MM.1S (cell line): ENCODE measurements around the gene LCN12.

Experiments
- DNase-seq: peaks from one replicate; pipeline ENCODE4 v3.0.0-alpha.2; 2015
- H2AFZ ChIP-seq: fragments of 300-600 bp; sonication (generic); 2 replicates; pipeline ENCODE4 v1.6.0; 2016; ENCODE audit warnings: antibody characterized with exemption, low read length
- H3F3A ChIP-seq: fragments of 300-600 bp; sonication (generic); 2 replicates; pipeline ENCODE4 v1.6.1; 2016; ENCODE audit warnings: mild to moderate bottlenecking, antibody characterized with exemption, low read length, moderate library complexity, mixed read lengths; ENCODE audit not compliant: insufficient read depth
- H3K27ac ChIP-seq: fragments of 300-600 bp; sonication (generic); 2 replicates; pipeline ENCODE4 v1.5.1; 2016; ENCODE audit warnings: mild to moderate bottlenecking, low read length
- H3K27me3 ChIP-seq: fragments of 300-600 bp; sonication (generic); replicated peaks from 2 replicates; pipeline ENCODE4 v1.6.0; 2016; ENCODE audit warnings: low read length; ENCODE audit not compliant: insufficient read depth
- H3K36me3 ChIP-seq: fragments of 300-600 bp; sonication (generic); replicated peaks from 2 replicates; pipeline ENCODE4 v1.6.1; 2016; ENCODE audit warnings: mild to moderate bottlenecking, low read length, mixed read lengths; ENCODE audit not compliant: insufficient read depth
- H3K4me1 ChIP-seq: fragments of 300-600 bp; sonication (generic); 2 replicates; pipeline ENCODE4 v1.6.1; 2016; ENCODE audit warnings: low read length, mixed read lengths
- H3K4me2 ChIP-seq: fragments of 300-600 bp; sonication (generic); 2 replicates; pipeline ENCODE4 v1.6.0; 2016; ENCODE audit warnings: low read depth, low read length
- H3K4me3 ChIP-seq: fragments of 300-600 bp; sonication (generic); 2 replicates; pipeline ENCODE4 v1.5.1; 2016; ENCODE audit warnings: low read length, mixed read lengths
- H3K79me2 ChIP-seq: fragments of 300-600 bp; sonication (generic); 2 replicates; pipeline ENCODE4 v1.6.1; 2016; ENCODE audit warnings: mixed run types, low read length, mixed read lengths
- H3K9ac ChIP-seq: fragments of 300-600 bp; sonication (generic); 2 replicates; pipeline ENCODE4 v1.6.1; 2016; ENCODE audit warnings: low read length, mixed read lengths
- H3K9me2 ChIP-seq: fragments of 300-600 bp; sonication (generic); replicated peaks from 2 replicates; pipeline ENCODE4 v1.6.1; 2016; ENCODE audit warnings: mild to moderate bottlenecking, low read length, mixed read lengths; ENCODE audit not compliant: insufficient read depth
- H3K9me3 ChIP-seq: fragments of 300-600 bp; sonication (generic); replicated peaks from 2 replicates; pipeline ENCODE4 v1.6.1; 2016; ENCODE audit warnings: mild to moderate bottlenecking, low read length, mixed read lengths; ENCODE audit not compliant: insufficient read depth
- H4K20me1 ChIP-seq: fragments of 300-600 bp; sonication (generic); 2 replicates; pipeline ENCODE4 v1.6.1; 2016; ENCODE audit warnings: mild to moderate bottlenecking, low read length, moderate library complexity, mixed read lengths; ENCODE audit not compliant: insufficient read depth
- CTCF ChIP-seq: fragments of 300-600 bp; sonication (generic); IDR thresholded peaks from 2 replicates; pipeline ENCODE4 v1.5.1; 2016; ENCODE audit warnings: antibody characterized with exemption, low read length, mixed read lengths
- EZH2 ChIP-seq: fragments of 300-600 bp; sonication (generic); optimal IDR thresholded peaks from 2 replicates; pipeline ENCODE3; 2017; ENCODE audit warnings: low read depth, mild to moderate bottlenecking, antibody characterized with exemption, low read length, mixed read lengths
- EZH2phosphoT487 ChIP-seq: fragments of 300-600 bp; sonication (generic); IDR thresholded peaks from 2 replicates; pipeline ENCODE4 v1.6.1; 2018; ENCODE audit warnings: antibody characterized with exemption, low read length

LCN12 gene

DNA sequence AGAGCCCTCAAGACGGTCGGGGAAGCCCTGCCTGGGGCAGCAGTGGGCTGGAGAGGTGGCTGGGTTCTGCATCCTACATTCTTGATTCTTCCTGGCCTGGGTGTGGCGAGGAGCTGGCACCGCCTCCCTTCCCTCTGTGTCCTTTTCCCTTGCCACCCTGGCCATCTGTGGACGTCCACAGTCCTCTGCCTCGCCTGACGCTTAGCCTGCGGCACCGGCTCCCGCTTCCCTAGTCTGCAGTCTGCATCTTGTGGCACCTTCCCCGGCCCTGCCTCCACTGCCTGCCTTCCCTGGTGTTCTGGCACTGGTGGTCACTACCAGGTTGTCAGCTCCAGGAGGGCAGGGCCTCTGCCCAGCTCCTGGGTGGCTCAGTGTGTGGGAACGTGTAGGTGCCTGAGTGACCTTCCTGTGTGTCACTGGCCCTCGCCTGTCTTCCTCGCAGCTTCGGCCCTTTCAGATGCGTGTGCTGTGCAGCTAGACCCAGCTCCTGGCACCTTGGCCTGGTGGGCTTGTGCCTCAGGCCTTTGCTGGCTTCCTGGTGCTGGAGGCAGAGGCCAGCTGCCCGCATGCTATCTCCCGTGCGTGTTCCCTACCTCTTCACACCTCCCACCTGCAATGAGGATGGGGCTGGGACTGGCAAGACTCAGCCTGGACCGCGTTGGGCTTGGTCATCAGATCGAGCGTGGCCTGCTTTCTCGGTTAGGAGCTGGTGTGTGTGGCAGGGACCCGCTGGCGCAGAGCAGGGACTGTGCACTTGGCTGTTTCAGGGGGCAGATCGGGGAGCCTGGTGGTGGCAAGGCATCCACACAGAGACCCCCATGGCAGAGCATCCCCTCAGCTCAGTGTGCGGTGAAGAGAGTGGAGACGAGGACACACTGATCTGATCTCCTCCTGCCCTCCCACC lies 44.8 kb upstream of the LCN12 start:
- peaks cover 3% of the 10 kb centered on the region for H3K36me3 ChIP-seq
- peaks cover 10% of the 10 kb centered on the region for H3F3A ChIP-seq
- no peaks in the 10 kb centered on the region for H3K27me3 ChIP-seq
- H3K27ac ChIP-seq = no peak overlapping the region
- H2AFZ ChIP-seq = no peak overlapping the region
- no peaks in the 10 kb centered on the region for H4K20me1 ChIP-seq
- no peaks in the 10 kb centered on the region for H3K9me3 ChIP-seq
- peaks cover 11% of the 10 kb centered on the region for H3K4me1 ChIP-seq
- no peak overlapping the region for H3K4me2 ChIP-seq
- peaks cover 71% of the 10 kb centered on the region for H3K79me2 ChIP-seq
- H3K9me2 ChIP-seq = no peaks in the 10 kb centered on the region
- DNase-seq = no peak
- no peak for TF ChIP-seq CTCF
- TF ChIP-seq EZH2phosphoT487 = no peak
- TF ChIP-seq EZH2 = no peak
- no peak overlapping the region for H3K4me3 ChIP-seq
- no peak overlapping the region for H3K9ac ChIP-seq

- Histone ChIP-seq H3K27me3 (no peaks in the 10 kb centered on the region), H3K4me3 (no peak overlapping the region), H3K9me2 (no peaks in the 10 kb centered on the region), H3K9me3 (no peaks in the 10 kb centered on the region), H3K4me2 (no peak overlapping the region), H3K27ac (no peak overlapping the region), H3K36me3 (peaks cover 6% of the 10 kb centered on the region; the same call in 1 of the 2 replicates), H2AFZ (no peak overlapping the region), H3K4me1 (no peaks in the 10 kb centered on the region), H3F3A (no peaks in the 10 kb centered on the region), H3K79me2 (peaks cover 62% of the 10 kb centered on the region), H4K20me1 (no peaks in the 10 kb centered on the region), H3K9ac (no peak overlapping the region)
- DNase-seq = no peak
- TF ChIP-seq EZH2phosphoT487 (no peak), CTCF (no peak), EZH2 (no peak)
These were observed 41.7 kb upstream of the LCN12 start for GRCh38 chr9:136910197-136910900.

DNA sequence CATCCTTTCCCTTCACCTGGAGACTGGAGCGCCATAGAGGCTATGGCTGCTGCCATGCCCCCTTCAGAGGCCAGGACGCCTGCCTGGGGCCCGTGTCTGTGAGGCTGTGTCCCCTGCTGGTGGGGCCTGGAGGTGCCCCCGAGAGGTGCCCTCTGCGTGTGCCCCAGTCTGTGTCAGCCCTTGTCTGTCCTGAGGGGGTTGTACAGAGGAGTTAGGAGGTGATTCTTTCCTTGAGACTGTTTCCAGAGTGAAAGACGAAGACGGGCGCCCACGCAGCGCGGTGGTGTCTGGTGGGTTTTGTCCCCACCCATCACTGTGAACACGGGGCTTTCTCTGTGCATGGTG lies 41.2 kb upstream of the LCN12 start:
- H3K4me1 ChIP-seq = no peaks in the 10 kb centered on the region
- no peaks in the 10 kb centered on the region for H3K9me2 ChIP-seq
- TF ChIP-seq EZH2phosphoT487 = no peak
- 0 out of 2 replicates have a peak, but pooled peaks have one; percentile 7 for TF ChIP-seq CTCF
- peaks cover 6% of the 10 kb centered on the region; the same call in 1 of the 2 replicates for H3K36me3 ChIP-seq
- H3K27ac ChIP-seq = no peak overlapping the region
- H3K79me2 ChIP-seq = peaks cover 63% of the 10 kb centered on the region
- H3K9me3 ChIP-seq = no peaks in the 10 kb centered on the region
- no peaks in the 10 kb centered on the region for H3K27me3 ChIP-seq
- H3F3A ChIP-seq = no peaks in the 10 kb centered on the region
- no peak for DNase-seq
- no peaks in the 10 kb centered on the region for H4K20me1 ChIP-seq
- H3K9ac ChIP-seq = no peak overlapping the region
- no peak overlapping the region for H3K4me3 ChIP-seq
- no peak overlapping the region for H3K4me2 ChIP-seq
- H2AFZ ChIP-seq = no peak overlapping the region
